KMS-11 (cell line): ENCODE results near the gene VN1R5.

Source experiments
- H2AFZ ChIP-seq: fragments of 200-600 bp; sonication (generic); 2 replicates; pipeline ENCODE4 v1.6.1; 2016; ENCODE audit warnings: antibody characterized with exemption, mixed run types, low read depth
- H3K27ac ChIP-seq: fragments of 200-600 bp; sonication (generic); 2 replicates; pipeline ENCODE4 v1.6.1; 2016; ENCODE audit warnings: mild to moderate bottlenecking, mixed run types
- H3K27me3 ChIP-seq: fragments of 200-600 bp; sonication (generic); 2 replicates; pipeline ENCODE4 v1.6.1; 2017; ENCODE audit warnings: mild to moderate bottlenecking, low read depth, mixed run types, moderate library complexity; ENCODE audit not compliant: insufficient read depth
- H3K36me3 ChIP-seq: fragments of 200-600 bp; sonication (generic); 2 replicates; pipeline ENCODE4 v1.6.1; 2017; ENCODE audit warnings: mild to moderate bottlenecking, mixed run types; ENCODE audit not compliant: insufficient read depth
- H3K4me1 ChIP-seq: fragments of 200-600 bp; sonication (generic); 2 replicates; pipeline ENCODE4 v1.6.1; 2016; ENCODE audit warnings: mild to moderate bottlenecking, low read depth, mixed run types; ENCODE audit not compliant: poor library complexity, severe bottlenecking
- H3K4me2 ChIP-seq: fragments of 200-600 bp; sonication (generic); 2 replicates; pipeline ENCODE4 v1.7.0; 2016; ENCODE audit warnings: mild to moderate bottlenecking, mixed run types
- H3K4me3 ChIP-seq: fragments of 200-600 bp; sonication (generic); IDR thresholded peaks from 2 replicates; pipeline ENCODE4 v1.6.1; 2017; ENCODE audit warnings: low read depth, low read length, mixed read lengths; ENCODE audit not compliant: insufficient read depth
- H3K79me2 ChIP-seq: fragments of 200-600 bp; sonication (generic); 2 replicates; pipeline ENCODE4 v1.6.1; 2016; ENCODE audit warnings: low read depth, mixed run types; ENCODE audit not compliant: insufficient read depth
- H3K9ac ChIP-seq: fragments of 200-600 bp; sonication (generic); 2 replicates; pipeline ENCODE4 v1.6.1; 2016; ENCODE audit warnings: mild to moderate bottlenecking, mixed run types
- H4K20me1 ChIP-seq: fragments of 200-600 bp; sonication (generic); 2 replicates; pipeline ENCODE4 v1.6.1; 2016; ENCODE audit warnings: mild to moderate bottlenecking, mixed run types; ENCODE audit not compliant: insufficient read depth
- CTCF ChIP-seq: fragments of 200-600 bp; sonication (generic); conservative IDR thresholded peaks from 2 replicates; pipeline ENCODE4 v1.6.1; 2017; ENCODE audit warnings: low read depth, mild to moderate bottlenecking, antibody characterized with exemption, low read length, moderate library complexity, mixed read lengths

The VN1R5 gene

GRCh38 chr1:247303216-247303615 is 47.3 kb downstream of the VN1R5 start:
- no peaks in the 10 kb centered on the region for H3K27me3 ChIP-seq
- no peaks in the 10 kb centered on the region for H3K4me1 ChIP-seq
- no peaks in the 10 kb centered on the region for H4K20me1 ChIP-seq
- H2AFZ ChIP-seq, result no peak overlapping the region
- H3K4me3 ChIP-seq, result no peak overlapping the region
- no peak overlapping the region for H3K4me2 ChIP-seq
- no peak for TF ChIP-seq CTCF
- no peak overlapping the region for H3K9ac ChIP-seq
- H3K36me3 ChIP-seq, result no peaks in the 10 kb centered on the region; the same call in 1 of the 2 replicates
- no peaks in the 10 kb centered on the region for H3K79me2 ChIP-seq
- no peak overlapping the region for H3K27ac ChIP-seq

DNA sequence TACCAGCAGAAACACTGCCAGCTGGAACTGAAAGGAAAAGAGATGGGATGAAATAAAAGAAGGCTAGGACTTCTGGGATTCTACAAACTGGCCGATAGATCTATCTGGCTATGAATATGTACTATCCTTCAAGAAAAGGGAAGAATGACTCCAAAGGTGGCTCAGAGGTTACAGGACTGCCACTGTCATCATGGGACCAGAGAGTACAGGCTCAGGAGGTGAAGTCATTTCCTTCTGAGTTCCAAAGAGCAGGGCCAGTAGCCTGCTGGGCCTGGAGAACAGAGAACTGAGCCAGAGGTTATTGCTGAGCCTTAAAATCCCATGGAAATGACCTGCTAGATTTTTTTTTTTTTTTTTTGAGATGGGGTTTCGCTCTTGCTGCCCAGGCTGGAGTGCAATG is 48.2 kb downstream of the VN1R5 start:
- Histone ChIP-seq H3K27me3 (no peaks in the 10 kb centered on the region), H3K4me3 (no peak overlapping the region), H3K27ac (no peak overlapping the region), H4K20me1 (no peaks in the 10 kb centered on the region), H3K79me2 (no peaks in the 10 kb centered on the region), H2AFZ (no peak overlapping the region), H3K36me3 (no peaks in the 10 kb centered on the region; the same call in 1 of the 2 replicates), H3K4me1 (no peaks in the 10 kb centered on the region), H3K4me2 (no peak overlapping the region), H3K9ac (no peak overlapping the region)
- no peak for TF ChIP-seq CTCF
